H1 (cell line): ENCODE measurements around the gene RFFL.

Source experiments
- CTCF ChIP-seq, 3 experiments: IDR thresholded peaks; 1 replicate in 2 of 3; 2 replicates in 1 of 3; pipeline versions ENCODE4 v1.5.1 to v1.6.1; 2011; ENCODE audit warnings: low read length in 3 of 3, mild to moderate bottlenecking in 3 of 3, inconsistent platforms in 2 of 3, low read depth in 1 of 3, moderate library complexity in 1 of 3; ENCODE audit not compliant: insufficient read depth in 1 of 3; ENCODE audit errors: control extremely low read depth in 1 of 3
- EP300 ChIP-seq, 2 experiments: IDR thresholded peaks; 1 replicate in 1 of 2; 2 replicates in 1 of 2; pipeline ENCODE4 v1.6.1; 2011 to 2012; ENCODE audit warnings: low read depth in 2 of 2, low read length in 2 of 2, mild to moderate bottlenecking in 2 of 2, borderline replicate concordance in 1 of 2, inconsistent platforms in 1 of 2, moderate library complexity in 1 of 2
- MAFK ChIP-seq: IDR thresholded peaks from 2 replicates; pipeline ENCODE4 v1.6.1; 2012; ENCODE audit warnings: low read depth, mild to moderate bottlenecking, improper control_type of control experiment, low read length
- PHF8 ChIP-seq: fragments of 200-600 bp; sonication (generic); conservative IDR thresholded peaks from 2 replicates; pipeline ENCODE4 v1.7.1; 2012; ENCODE audit warnings: low read depth, mild to moderate bottlenecking, inconsistent platforms, low read length, moderate library complexity

GRCh38 chr17:34993031-34993430 lies 70.5 kb downstream of the RFFL start:
- TF ChIP-seq CTCF (IDR thresholded peaks at IDR 0.05; ENCODE audit: control extremely low read depth in 1 of 3, insufficient read depth in 1 of 3, low read depth in 1 of 3, low read length in 3 of 3) (no peak), EP300 (IDR thresholded peaks at IDR 0.05; ENCODE audit: borderline replicate concordance in 1 of 2, low read depth in 2 of 2, low read length in 2 of 2) (no peak), MAFK (no peak), PHF8 (no peak)
